ENCODE measurements around the gene GATB.

GATB gene

DNA sequence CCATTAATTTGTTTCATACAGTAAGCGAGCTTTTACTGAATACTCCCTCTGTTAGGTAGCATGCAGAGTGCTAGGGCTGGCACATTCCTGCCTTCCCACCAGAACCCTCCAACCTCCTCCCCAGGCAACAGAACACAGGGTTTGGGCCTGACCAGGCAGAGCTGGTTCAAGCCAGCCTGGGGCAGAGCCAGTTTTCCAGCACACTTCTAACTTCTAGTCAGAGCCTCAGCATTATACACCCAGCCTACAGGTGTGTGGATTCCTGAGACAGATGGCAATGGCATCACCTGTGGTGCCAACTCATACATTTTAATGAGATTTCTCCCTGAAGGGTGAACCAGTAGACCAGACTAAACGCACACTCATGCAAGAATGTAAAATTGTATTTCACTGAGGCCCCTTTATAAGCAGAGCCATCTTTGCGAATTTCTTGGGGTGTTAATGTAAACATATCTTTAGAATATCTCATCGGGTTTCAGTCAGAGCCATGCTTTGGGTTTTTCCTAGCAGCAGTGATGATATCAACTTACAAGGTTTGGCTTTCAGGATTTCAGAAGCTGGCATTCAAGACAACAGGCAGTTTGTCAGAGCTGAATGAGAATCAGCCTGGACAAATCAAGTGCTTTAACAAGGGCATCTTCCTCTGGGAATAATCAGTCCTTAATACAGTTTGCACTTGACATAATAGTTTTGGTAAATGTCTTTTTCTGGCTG, 92.0 kb downstream of the GATB start:
- no peak for DNase-seq

DNA sequence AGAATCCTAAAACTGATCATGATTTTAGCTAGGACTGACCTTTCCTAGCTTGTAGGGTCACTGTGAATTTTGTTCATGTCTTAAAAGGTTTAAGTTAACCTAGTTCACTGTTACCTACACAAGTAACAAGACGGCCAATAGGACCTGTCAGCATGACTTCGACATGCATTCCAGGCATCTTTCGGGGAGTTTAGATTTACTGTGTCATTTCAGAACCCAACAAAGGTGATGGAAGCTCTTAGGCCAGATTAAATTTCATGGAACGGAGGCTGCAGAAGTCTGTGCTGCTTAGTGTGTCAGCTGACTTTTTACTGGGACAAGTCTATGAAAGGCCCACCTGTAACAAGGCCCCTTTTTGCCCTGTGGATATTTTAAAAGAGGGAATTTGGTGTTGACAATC, 93.1 kb downstream of the GATB start:
- no peak for DNase-seq

DNA sequence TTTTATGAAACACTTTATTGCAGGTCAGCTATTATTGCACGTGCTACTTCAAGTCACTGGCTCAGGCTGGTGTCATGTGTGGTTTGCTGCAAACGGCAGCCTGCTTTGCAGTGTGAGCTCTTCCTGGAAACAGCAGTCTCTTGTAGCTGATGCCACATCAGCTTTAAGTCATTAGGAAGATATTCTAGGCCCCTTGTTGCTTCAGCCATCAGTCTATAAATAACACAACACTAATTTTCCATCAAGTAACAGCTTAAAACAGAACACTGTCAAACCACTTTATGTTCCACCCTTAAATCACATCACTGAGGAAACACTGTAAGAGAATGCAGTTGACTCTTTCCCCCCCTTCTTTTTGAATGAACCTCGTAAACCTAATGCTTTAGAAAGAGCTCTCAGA, 93.8 kb downstream of the GATB start:
- no peak for DNase-seq

DNA sequence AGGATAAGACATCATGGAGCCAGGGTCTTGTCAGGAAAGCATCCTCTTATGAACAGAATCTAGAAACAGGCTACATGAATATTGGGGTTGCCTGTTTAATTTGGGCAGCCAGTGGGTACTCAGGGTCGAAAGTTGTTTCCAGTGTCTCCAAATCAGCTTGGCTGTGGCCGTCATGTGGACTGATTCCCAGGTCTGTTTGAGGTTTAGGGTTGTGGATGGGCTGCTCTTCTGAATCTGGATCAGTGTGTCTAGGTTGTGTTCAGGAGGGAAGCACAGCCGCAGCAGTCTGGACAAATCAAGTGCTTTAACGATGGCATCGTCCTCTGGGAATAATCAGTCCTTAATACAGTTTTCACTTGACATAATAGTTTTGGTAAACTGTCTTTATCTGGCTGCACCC, 94.3 kb downstream of the GATB start:
- DNase-seq = no peak

DNA sequence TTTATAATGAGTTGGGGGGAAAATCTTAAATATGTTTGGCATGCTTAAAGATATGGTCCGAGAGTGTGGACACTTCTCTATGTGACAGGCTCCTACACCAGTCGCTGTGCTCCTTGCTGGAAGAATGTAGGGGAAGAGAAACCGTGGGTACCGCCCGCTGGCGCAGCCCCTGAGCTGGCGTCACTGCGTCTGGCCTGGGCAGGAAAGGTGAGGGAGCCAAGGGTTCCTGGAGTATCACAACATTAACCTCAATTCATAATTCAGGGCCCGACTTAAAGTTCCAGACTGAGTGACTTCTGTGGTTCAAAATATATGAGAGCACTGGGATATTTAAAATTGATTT, 95.1 kb downstream of the GATB start:
- DNase-seq = no peak

DNA sequence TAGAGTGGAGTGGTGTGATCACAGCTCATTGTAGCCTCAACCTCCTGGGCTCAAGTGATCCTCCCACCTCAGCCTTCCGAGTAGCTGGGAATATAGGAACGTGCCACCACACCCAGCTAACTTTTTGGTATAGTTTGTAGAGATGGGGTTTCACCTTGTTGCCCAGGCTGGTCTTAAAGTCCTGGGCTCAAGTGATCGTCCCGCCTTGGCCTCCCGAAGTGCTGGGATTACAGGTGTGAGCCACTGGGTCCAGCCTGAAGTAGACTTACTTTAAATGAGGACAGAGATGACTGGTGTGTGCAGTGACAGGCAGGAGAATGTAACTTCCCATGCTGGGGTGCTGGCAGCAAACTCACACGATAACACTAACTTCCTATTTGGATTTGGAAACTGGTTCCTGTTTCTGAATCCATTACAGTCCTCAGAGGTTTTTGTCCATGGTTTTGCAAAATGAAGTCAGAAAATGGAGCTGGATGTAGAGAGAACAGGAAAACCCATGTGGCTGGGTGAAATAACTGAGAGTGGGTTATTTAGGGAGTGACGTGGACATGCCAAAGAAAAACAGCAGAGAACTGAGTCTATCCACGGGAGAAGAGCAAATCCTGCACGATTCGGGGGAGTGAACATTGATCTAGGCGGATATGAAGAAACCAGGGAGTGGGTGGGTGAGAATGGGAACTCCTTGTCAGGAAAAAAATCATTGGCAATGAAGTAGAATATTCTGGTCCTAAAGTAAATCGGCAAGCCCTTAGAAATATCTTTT, 95.6 kb downstream of the GATB start:
- no peak for DNase-seq

DNA sequence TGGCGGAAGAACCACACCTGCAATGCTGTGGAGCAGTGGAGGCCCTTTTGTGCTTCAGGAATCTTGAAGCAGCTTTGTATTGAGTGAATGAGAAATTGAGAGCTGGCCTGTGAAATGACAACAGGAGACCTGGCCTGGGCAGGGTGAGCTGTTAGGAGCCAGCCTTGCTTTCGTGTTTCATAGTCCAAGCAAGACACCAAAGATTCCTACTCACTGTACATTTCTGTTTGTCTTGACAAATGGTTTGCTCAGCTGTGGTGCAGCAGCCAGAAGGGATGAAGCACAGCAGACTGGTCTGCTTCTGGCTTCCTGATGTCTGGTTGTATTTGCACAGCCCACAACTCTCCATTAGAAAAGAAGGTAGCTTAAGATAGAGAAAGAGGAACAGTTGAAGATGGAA, 96.5 kb downstream of the GATB start:
- DNase-seq = no peak

DNA sequence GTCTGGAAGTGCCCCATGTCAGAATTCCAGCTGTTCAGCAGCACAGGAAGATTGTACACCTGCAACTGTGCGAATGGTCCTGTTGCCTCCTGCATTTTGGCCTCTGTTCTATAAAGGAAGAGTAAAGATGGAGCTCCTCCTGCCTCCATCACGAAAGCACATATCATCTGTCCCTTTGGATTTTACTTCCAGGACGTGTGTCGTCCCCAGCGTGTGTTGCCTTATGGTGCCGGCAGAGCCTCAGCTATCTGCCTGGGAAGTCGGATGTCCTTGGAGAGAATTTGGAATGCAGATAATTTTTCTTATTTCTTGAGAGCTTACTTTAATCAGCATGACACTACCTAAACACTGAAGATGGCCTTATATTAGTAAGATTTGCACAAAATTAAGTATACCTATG, 97.7 kb downstream of the GATB start:
- DNase-seq = no peak

DNA sequence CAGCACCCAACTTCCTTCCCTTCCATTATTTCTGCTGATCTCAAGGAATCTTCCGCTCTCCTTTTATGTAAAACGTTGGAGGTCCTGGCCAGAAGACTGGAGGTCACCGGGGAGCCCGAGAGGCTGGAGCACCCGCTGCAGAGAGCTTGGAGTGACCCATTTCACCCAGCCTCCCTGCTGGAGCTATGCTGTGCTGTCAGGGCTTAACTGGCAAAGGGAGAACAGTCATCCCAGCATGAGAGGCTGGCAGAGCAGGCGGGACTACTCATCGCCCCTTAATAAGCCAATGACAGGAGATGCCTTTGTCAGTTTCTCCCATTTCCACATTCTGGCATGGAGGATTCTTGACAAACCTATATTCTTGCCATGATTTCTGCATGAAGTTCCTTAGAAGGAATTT, 98.9 kb downstream of the GATB start:
- DNase-seq = no peak

DNA sequence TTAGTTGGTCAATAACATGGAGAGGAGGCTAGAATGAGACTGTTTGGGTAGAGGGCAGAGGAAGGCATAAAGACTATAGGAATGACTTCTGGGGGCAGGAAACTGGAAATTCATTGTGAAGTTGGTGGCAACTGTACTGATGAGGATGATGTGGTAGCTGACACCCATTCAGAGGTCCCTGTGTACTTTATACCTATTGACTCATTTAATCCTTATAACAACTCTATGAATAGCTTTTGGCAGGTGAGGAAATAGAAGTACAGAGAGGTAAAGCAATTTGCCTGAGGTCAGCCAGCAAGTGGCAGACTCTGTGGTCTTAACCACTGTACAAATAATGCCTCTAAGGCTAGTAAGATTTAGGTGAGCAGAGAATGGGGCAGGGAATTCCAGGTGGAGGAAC, 100.1 kb downstream of the GATB start:
- DNase-seq = no peak

DNA sequence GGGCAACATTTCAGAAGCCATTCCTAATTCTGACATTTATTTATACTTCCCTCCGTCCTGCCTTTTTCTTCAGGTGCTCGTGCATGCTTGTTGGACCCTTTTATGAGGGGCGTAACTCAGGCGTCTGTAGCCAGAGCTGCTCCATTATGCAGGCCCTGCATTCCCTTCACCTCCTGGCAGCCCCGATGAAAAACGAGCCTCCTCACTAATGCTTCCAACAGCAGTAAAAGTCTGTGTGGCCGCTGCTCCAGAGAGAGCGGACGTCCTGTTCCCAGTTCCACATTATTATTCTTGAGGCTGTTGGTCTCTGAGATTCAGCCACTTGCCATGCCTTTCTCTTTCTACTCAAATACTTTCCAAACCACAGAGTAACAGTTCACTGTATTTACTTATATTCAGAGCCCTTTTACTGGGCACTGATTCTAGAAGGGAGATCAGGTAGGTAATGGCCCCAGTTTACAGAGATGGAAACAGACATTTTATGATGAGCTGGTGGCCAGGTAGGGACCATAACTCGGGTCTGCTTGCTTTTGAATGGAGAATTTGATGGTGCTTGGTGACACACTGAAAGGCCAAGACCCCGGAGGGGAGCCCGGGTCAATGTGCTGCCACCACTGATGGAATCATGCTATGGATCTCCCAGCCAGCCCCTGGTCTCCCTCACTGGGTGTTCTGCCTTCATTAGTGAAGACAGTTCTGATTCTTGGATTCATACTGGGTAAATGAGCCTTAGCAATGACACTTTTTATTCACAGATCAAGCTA, 101.0 kb downstream of the GATB start:
- no peak for DNase-seq

DNA sequence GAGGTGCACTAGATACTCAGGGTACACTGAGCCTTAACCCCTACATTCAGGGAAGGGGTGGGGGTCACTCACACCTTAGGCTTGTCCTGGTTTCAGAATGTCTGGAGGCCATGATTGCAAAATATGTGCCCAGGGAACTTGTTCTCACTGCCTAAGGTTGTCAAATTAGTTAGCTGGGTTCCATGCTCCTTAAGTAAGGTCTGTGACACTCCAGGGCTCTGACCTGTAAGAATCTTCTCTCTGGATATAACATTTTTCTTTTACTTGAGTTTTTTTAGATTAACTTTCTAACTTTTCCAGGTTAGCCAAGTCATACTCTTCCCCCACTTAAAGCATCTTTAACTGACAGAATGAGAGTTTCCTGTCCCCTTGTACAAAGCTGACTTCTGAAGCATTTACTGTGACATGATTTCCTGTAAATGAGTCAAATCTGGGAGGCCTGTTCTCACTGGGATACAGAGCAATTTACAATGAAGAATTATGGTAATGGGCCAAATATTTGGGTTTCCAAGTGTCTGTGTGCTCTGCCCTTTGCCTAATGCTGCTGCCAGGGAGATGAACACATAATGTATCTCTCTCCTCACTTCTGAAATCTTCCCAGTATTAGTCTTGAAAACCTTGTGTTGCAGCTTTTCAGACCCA, 101.7 kb downstream of the GATB start:
- no peak for DNase-seq

DNA sequence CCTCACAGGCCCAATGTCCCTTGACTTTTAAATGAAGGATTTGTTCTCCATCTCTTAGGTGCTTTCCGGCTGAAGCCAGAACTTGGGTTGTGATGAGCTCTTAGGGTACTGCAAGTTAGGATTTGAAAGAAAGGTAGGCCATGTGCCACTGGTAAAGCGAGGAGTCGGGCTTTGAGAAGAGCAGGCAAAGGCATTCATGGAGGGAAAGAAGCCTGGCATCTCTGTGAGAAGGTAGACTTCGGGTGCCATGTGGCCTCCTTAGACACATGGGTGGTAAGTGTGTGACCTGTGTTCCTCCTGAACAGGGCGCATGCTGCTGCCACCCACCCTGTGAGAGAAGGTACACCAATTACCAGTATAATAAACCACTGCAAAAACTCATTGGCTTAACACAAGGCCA, 102.9 kb downstream of the GATB start:
- DNase-seq = no peak

DNA sequence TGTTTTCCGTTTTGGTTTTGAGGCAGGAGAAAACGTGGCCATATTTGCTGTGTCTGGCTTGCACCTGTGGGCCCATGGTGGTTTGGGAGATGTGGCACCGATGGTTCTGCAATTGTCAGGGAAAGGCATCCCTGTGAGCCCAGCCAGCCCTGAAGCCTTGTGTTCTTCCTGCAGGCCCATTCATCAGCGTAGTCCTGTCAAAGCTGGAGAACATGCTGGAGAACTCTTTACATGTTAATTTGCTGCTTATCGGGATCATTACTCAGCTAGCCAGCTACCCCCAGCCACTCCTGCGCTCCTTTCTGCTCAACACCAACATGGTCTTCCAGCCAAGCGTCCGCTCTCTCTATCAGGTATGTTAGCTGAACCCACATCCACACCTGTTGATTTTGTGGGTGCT, 104.7 kb downstream of the GATB start:
- DNase-seq = no peak

DNA sequence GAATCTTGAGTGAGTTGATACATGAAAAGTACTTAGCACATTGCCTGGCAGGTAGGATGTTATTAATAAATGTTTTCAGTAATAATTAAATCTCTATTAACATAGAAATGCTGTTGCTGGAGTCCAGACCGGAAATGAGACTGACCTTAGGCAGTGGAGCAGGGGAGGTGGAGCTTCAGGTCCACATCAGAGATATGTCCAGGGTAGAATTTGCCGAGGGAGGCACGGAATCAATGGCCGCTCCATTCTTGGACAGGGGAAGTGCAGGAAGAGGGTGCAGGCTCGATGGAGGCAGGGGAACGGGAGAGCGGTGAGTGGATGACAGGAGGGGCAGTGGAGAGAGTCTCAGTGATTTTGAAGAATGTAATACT, 107.3 kb downstream of the GATB start:
- DNase-seq = no peak

DNA sequence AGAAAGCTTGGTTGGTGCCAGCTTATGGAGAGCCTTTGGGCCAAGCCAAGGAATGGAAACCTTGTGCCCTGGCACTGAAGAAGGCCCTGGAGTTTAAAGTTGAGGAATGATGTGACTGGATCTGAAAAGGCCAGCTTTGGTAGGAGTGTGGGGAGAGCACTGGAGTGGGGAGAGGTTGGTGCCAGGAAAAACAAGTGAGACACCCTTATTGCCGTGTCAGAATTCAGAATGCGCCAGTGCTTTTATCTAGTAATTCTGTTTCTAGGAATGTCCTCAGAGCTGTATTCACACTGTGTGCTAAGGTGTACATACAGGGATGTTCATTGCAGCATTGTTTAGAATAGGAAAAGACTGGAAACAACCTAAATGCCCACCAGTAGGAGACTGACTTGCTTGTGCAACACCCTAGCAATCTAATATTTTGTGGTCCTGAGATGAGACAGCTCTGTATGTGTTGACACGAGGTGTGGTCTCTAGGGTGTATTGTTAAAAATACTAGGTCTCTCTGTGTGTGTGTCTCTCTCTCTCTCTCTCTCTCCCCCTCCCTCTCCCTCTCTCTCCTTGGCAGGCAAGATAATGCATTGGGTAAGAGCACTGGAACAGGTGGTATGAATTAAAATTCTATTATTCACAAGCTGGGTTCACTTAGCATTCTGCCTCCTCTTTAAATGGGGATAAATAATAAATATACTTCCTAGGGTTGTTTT, 107.8 kb downstream of the GATB start:
- DNase-seq = no peak

DNA sequence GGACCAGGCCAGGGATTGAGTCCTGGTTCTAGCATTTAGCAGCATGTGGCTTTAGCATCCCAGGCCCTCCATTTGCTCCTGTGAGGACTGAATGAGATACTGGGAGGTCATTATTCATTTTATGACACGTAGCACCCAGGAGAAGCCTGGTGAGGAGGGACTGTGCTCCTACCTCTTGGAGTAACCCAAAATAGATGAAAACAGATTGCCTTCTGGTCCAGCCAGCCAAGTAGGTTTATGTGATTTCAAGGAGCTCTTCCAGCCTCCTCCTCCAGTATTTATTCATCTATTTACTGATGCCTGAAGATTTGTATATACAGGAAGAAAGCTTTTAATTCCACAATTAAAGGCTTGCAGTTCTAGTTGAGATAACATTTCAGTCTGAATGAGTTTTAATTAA, 109.3 kb downstream of the GATB start:
- DNase-seq = no peak

DNA sequence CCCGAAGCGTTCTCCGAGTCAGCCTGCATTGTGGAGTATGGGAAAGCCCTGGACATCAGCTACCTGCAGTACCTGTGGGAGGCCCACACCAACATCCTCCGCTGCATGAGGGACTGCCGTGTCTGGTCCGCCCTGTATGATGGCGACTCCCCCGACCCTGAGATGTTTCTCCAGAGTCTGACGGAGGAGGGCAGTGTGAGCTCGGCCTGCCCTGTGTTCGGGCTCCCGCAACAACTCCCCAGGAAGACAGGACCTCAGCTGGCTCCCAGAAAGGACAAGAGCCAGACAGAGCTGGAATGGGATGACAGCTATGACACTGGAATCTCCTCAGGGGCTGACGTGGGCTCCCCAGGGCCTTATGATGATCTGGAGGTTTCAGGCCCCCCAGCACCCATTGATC, 111.3 kb downstream of the GATB start:
- DNase-seq = no peak

DNA sequence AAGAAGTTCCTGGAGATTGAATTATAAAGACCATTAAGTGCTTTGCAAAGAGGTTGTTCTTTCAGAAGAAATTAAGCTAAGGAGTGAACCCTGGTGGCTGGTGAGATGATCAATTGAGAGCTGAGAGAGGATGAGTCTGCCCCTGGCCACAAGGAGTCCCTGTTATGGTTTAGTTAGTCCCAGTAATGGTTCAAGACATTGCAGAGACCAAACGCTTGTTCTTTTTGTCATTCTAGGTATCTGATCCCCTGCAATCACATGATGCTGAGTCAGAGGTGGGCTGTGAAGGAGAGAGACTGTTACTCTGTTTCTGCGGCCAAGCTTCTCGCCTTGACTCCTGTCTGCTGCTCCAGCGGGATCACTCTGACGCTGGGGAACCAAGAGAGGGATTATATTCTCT, 114.5 kb downstream of the GATB start:
- no peak for DNase-seq

DNA sequence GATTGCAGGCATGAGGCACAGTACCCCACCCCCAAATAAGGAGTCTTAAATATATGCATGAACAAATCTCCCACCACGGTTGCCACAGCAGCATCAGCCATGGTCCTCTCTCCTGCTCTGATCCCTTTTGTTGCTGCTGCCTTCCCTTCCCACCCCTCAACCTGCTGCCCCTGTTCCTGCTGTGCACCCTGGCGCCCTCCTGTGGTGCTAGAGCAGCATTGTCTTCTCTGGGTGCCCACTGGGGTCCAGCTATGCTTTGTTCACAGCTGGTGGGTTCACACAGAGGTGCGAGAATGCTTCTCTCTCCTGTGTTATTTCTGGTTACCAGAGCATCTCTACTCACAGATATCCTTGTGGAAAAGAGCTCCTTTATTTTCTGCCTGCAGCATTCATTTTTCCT, 116.2 kb downstream of the GATB start:
- DNase-seq = no peak

DNA sequence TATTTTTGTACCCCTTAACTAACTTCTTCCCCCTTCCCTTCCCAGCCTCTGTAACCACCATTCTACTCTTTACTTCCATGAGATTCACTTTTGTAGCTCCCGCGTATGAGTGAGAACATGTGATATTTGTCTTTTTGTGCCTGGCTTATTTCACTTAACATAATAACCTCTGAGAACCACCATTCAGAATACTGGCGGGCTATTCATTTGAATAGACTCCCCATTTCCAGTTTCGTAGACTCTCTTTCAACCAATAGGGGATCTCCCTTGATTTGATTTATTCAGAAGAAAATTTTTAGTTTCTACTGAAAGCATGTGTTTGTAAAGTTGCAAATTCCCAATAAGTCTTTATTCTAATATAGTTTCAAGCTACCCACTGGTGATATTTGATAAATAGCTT, 117.2 kb downstream of the GATB start:
- no peak for DNase-seq

DNA sequence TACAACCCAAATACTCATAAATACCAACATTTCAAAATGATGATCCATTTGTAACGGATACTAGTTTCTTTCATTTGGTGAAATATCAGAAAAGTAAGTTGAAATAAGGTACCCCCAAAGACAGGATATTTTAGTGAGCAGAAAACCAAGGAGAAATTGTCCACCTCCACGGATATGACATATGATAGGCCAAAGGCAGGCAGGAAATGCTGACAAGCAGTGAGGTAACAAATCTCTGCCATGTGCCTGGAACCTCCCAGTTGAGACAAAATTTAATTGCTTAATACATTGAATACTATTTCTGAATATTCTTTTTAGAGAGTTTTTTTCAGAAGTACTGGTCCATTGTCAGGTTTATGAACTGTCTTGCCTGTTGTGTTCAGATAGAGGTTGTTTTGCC, 118.8 kb downstream of the GATB start:
- no peak for DNase-seq

DNA sequence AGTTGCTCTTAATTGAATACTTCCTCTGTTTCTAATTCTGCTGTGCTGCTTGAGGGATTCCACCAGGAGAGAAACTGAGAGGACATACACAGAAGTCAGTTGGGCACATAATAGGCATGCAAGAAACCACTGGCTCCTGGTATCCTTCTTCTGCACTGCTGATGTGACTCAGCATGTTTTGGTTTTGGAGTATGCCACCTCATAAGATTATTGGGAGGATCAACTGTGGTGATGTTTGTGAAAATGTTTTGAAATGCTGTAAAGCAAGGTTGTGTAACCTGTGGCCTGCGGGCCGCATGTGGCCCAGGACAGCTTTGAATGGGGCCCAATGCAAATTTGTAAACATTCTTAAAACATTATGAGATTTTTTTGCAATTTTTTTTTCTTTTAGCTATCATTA, 119.6 kb downstream of the GATB start:
- no peak for DNase-seq
